Ovary (tissue), 9 donors: ENCODE data around the gene IRS1. TPM values are rescaled to one million over a fixed set of nuclear protein-coding genes. Genes with fewer than 3 reads are reported as not detected.

Experiments used
- DNase-seq, 5 donors: peaks; one replicate each; pipeline ENCODE4 v3.0.0-alpha.2; 2019 to 2020
- H3K27ac ChIP-seq, 2 donors: fragments of 200-600 bp; one replicate each; pipeline versions ENCODE4 v1.5.1 to v1.8.0; 2019 to 2022
- H3K27me3 ChIP-seq: fragments of 200-600 bp; one replicate; pipeline ENCODE4 v1.8.0; 2022
- H3K36me3 ChIP-seq: fragments of 200-600 bp; sonication (generic); one replicate; pipeline ENCODE4 v1.5.1; 2019
- H3K4me1 ChIP-seq: one replicate; pipeline ENCODE4 v1.8.1; 2013; ENCODE audit warnings: mild to moderate bottlenecking, moderate library complexity; ENCODE audit not compliant: insufficient read depth
- H3K4me3 ChIP-seq: fragments of 200-600 bp; sonication (generic); one replicate; pipeline ENCODE4 v1.5.1; 2017
- H3K9me3 ChIP-seq, 2 donors: fragments of 200-600 bp in 1 of 2; sonication (generic) in 1 of 2; one replicate each; pipeline versions ENCODE4 v1.5.1 to v1.8.1; 2013 to 2019; ENCODE audit warnings: mild to moderate bottlenecking in 1 of 2, moderate library complexity in 1 of 2
- CTCF ChIP-seq, 3 donors: fragments of 450-650 bp in 2 of 3; fragments of 200-600 bp in 1 of 3; IDR thresholded peaks; one replicate each; pipeline versions ENCODE4 v1.5.1 to v1.8.0; 2016 to 2022; ENCODE audit warnings: antibody characterized with exemption in 3 of 3, mild to moderate bottlenecking in 1 of 3
- EP300 ChIP-seq: sonication (generic); formaldehyde crosslinking; IDR thresholded peaks from one replicate; pipeline ENCODE4 v1.6.1; 2017; ENCODE audit warnings: antibody characterized with exemption
- POLR2A ChIP-seq: fragments of 450-650 bp; IDR thresholded peaks from one replicate; pipeline ENCODE4 v1.6.1; 2017; ENCODE audit warnings: antibody characterized with exemption, mild to moderate bottlenecking, moderate library complexity
- WGBS, 3 donors: extraction: QIAGEN DNeasy Blood & Tissue Kit in 1 of 3; methylation state at CpG; one replicate each; pipeline versions ENCODE4 v1.1.5 to v1.1.7; 2013 to 2017; 5-methylcytosine and 5-hydroxymethylcytosine counted together
- intact Hi-C, 4 donors: fragments of 100-400 bp; cut with DNase I; formaldehyde crosslinking; loops; one replicate each; pipeline versions ENCODE4 v1.11.0 to v1.15.1; 2022 to 2023
- polyA plus RNA-seq, 2 donors: library from polyadenylated mRNA; stranded (reverse); fragments of 200-250 nt in 1 of 2; fragments of 350-450 nt in 1 of 2; fragmentation: Illumina TruSeq in 1 of 2; extraction: RNeasy Lipid Tissue Mini Kit (QIAGEN cat#74804) in 1 of 2; gene quantifications; one replicate each; pipeline ENCODE4 v1.2.3, GENCODE V29; 2013 to 2014
- total RNA-seq, 7 donors: library from RNA; depleted of rRNA in 2 of 7; stranded (reverse); fragments of >200 nt in 2 of 7; fragmentation: NEBNext Ultra II Directional in 3 of 7; extraction: Animal tissue kit (Norgen Biotek cat#: 25700) in 3 of 7; gene quantifications; one replicate each; pipeline versions ENCODE4 v1.1.0 to v1.2.4, GENCODE V29; 2016 to 2023
- donor health status: DM: no; HTN: no; CAD: no; lungs with moderate emphysema.
- donor health status: DM: no; HTN: no; CAD: no.
- donor health status: Bipolar disorder and iron deficiency.
- donor health status: DM: yes; HTN: yes; CAD: no.
- donor health status: DM: no; HTN: no; CAD: no.
- donor health status: DM: yes; HTN: yes; CAD: no.

Gene IRS1
- total and polyA plus RNA-seq, 9 donors = 22.3 to 87.0 (median 44.1) TPM

- Histone ChIP-seq H3K27ac (no peak overlapping the region), H3K9me3 (no peaks in the 10 kb centered on the region), H3K27me3 (no peaks in the 10 kb centered on the region), H3K4me1 (peaks cover 2% of the 10 kb centered on the region), H3K36me3 (no peaks in the 10 kb centered on the region), H3K4me3 (no peak overlapping the region)
- TF ChIP-seq CTCF (IDR thresholded peaks at IDR 0.05) = no peak
- TF ChIP-seq EP300 = no peak
- TF ChIP-seq POLR2A = no peak
- 48 to 66% (median 58%) methylated on average over 3 of the region's 3 CpGs for WGBS, 3 donors
- intact Hi-C loops = loop anchor here in 3 of 4 donors (10.0 kb wide), 1 partner anchor 146 kb away; no protein-coding TSS in a partner anchor
- DNase-seq = no peak
Observed at GRCh38 chr2:226838722-226839121, 39.1 kb upstream of the IRS1 start.

- Histone ChIP-seq H3K27me3 (no peaks in the 10 kb centered on the region), H3K4me3 (no peak overlapping the region), H3K27ac (no peak overlapping the region), H3K36me3 (no peaks in the 10 kb centered on the region), H3K4me1 (peaks cover 2% of the 10 kb centered on the region), H3K9me3 (no peaks in the 10 kb centered on the region)
- TF ChIP-seq CTCF (IDR thresholded peaks at IDR 0.05) (no peak), POLR2A (no peak), EP300 (no peak)
- DNase-seq = no peak
- intact Hi-C loops = loop anchor here in 3 of 4 donors (10.0 kb wide), 1 partner anchor 147 kb away; no protein-coding TSS in a partner anchor
- 65 to 78% (median 69%) methylated on average over 12 of the region's 12 CpGs for WGBS, 3 donors
Observed at GRCh38 chr2:226837787-226838603, 38.4 kb upstream of the IRS1 start.

GRCh38 chr2:226837334-226837733 is 37.7 kb upstream of the IRS1 start:
- WGBS, 3 donors = 83 to 89% (median 85%) methylated on average over 7 of the region's 7 CpGs
- intact Hi-C loops = loop anchor here in 3 of 4 donors (10.0 kb wide), 1 partner anchor 147 kb away; no protein-coding TSS in a partner anchor
- no peak for DNase-seq

GRCh38 chr2:226836548-226836885 is 36.9 kb upstream of the IRS1 start:
- DNase-seq = no peak
- H3K4me1 ChIP-seq = peaks cover 2% of the 10 kb centered on the region
- peak overlapping the region; percentile 90 to 95 for H3K27ac ChIP-seq
- intact Hi-C loops = loop anchor here in 3 of 4 donors (10.0 kb wide), 1 partner anchor 148 kb away; no protein-coding TSS in a partner anchor
- no peaks in the 10 kb centered on the region for H3K27me3 ChIP-seq
- peak overlapping the region; percentile 85 for H3K4me3 ChIP-seq
- H3K36me3 ChIP-seq = no peaks in the 10 kb centered on the region
- 0 to 2% (median 1%) methylated on average over 6 of the region's 6 CpGs for WGBS, 3 donors
- TF ChIP-seq POLR2A = no peak
- TF ChIP-seq CTCF (IDR thresholded peaks at IDR 0.05) = no peak
- no peak for TF ChIP-seq EP300
- H3K9me3 ChIP-seq = no peaks in the 10 kb centered on the region

More at GRCh38 chr2:226837334-226837733, 37.7 kb upstream of the IRS1 start:
- Histone ChIP-seq H3K4me3 (no peak overlapping the region), H3K27ac (no peak overlapping the region), H3K4me1 (peaks cover 2% of the 10 kb centered on the region), H3K27me3 (no peaks in the 10 kb centered on the region), H3K9me3 (no peaks in the 10 kb centered on the region), H3K36me3 (no peaks in the 10 kb centered on the region)
- TF ChIP-seq EP300 (no peak), CTCF (IDR thresholded peaks at IDR 0.05) (no peak), POLR2A (no peak)
